Activated CD4-positive, CD25-positive, alpha-beta regulatory T cell treated with anti-CD3 and anti-CD28 coated beads, Interleukin-2, amount 50 U/mL, for 72 hours (primary cell): Measurements from ENCODE around the gene MSH3.
"Not testable (repeated sequence)": the region's sequence is repeated elsewhere in the genome, so short reads cannot be mapped to it uniquely, and the experiment has no call there.

Experiments
- DNase-seq: peaks from one replicate; pipeline ENCODE4 v3.0.0; 2021

MSH3 gene

GRCh38 chr5:80799041-80799440 lies 144.6 kb downstream of the MSH3 start:
- no peak for DNase-seq

- no peak for DNase-seq
Measured at GRCh38 chr5:80799573-80799972, 145.1 kb downstream of the MSH3 start.

GRCh38 chr5:80804332-80804731 lies 149.9 kb downstream of the MSH3 start:
- no peak for DNase-seq

GRCh38 chr5:80805038-80805437 lies 150.6 kb downstream of the MSH3 start:
- no peak for DNase-seq

- DNase-seq: no peak
Measured at GRCh38 chr5:80806929-80807328, 152.5 kb downstream of the MSH3 start.

GRCh38 chr5:80809451-80809850 lies 155.0 kb downstream of the MSH3 start:
- DNase-seq: no peak

- DNase-seq: no peak
Measured at GRCh38 chr5:80810425-80810824, 156.0 kb downstream of the MSH3 start.

GRCh38 chr5:80816590-80816989 lies 162.1 kb downstream of the MSH3 start:
- DNase-seq: no peak

GRCh38 chr5:80820685-80821084 lies 166.2 kb downstream of the MSH3 start:
- no peak for DNase-seq

GRCh38 chr5:80822640-80823039 lies 168.2 kb downstream of the MSH3 start:
- DNase-seq: no peak

GRCh38 chr5:80824159-80824558 lies 169.7 kb downstream of the MSH3 start:
- not testable (repeated sequence) for DNase-seq

- no peak for DNase-seq
Measured at GRCh38 chr5:80825786-80826460, 171.5 kb downstream of the MSH3 start.

- no peak for DNase-seq
Measured at GRCh38 chr5:80834710-80835109, 180.3 kb downstream of the MSH3 start.

- DNase-seq: no peak
Measured at GRCh38 chr5:80835128-80835527, 180.7 kb downstream of the MSH3 start.

GRCh38 chr5:80837679-80838078 lies 183.2 kb downstream of the MSH3 start:
- DNase-seq: no peak

GRCh38 chr5:80841026-80841797 lies 186.8 kb downstream of the MSH3 start:
- not testable (repeated sequence) for DNase-seq

GRCh38 chr5:80846422-80846821 lies 192.0 kb downstream of the MSH3 start:
- DNase-seq: not testable (repeated sequence)

GRCh38 chr5:80850168-80850567 lies 195.7 kb downstream of the MSH3 start:
- DNase-seq: not testable (repeated sequence)

GRCh38 chr5:80852331-80853245 lies 198.1 kb downstream of the MSH3 start:
- DNase-seq: no peak

GRCh38 chr5:80853413-80853812 lies 199.0 kb downstream of the MSH3 start:
- DNase-seq: no peak

- DNase-seq: no peak
Measured at GRCh38 chr5:80854583-80854982, 200.1 kb downstream of the MSH3 start.

- DNase-seq: no peak
Measured at GRCh38 chr5:80860924-80861613, 206.6 kb downstream of the MSH3 start.

- no peak for DNase-seq
Measured at GRCh38 chr5:80863708-80864107, 209.3 kb downstream of the MSH3 start.
